Activated CD4-positive, CD25-positive, alpha-beta regulatory T cell (primary cell): ENCODE data around the gene TMIE.

Experiments
- DNase-seq, 4 experiments: peaks; one replicate each; lab custom pipeline; 2025; lab: John Stamatoyannopoulos, UW

The TMIE gene

DNA sequence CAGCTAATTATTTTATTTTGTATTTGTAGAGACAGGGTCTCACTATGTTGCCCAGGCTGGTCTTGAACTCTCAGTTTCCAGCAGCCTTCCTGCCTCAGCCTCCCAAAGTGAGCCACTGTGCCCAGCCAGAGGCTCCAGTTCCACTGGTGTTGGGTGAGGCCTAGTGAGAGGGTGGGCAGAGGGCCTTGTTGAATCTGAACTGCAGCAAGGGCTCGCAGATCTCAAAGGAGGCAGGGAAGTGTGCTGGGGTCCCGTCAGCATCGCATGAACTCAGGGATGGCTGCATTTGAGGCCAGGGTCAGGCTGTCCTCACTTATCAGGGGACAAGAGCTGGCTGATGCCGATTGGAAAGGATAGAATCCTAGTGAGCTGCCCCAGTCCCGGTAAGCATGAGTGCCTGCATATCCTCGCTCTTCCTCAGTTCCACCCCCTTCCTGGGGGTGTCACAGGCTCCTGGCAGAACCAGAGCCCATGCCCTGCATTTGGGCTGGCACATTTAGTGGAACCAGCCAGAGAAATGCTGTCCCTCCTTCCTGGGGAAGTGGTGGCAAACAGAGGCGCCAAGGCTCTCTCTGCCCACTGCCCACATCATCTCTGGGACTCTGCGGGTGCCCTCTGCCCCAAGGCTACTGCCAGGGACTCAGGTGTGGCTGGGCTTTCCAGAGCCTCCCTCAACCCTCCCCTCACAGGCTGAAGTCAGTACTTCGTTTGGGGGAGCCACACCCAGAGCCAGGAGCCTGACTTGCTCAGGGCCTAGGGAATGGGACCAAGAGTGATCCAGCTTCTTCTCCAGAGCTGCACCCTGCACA lies 31.8 kb upstream of the TMIE start:
- DNase-seq = no peak

DNA sequence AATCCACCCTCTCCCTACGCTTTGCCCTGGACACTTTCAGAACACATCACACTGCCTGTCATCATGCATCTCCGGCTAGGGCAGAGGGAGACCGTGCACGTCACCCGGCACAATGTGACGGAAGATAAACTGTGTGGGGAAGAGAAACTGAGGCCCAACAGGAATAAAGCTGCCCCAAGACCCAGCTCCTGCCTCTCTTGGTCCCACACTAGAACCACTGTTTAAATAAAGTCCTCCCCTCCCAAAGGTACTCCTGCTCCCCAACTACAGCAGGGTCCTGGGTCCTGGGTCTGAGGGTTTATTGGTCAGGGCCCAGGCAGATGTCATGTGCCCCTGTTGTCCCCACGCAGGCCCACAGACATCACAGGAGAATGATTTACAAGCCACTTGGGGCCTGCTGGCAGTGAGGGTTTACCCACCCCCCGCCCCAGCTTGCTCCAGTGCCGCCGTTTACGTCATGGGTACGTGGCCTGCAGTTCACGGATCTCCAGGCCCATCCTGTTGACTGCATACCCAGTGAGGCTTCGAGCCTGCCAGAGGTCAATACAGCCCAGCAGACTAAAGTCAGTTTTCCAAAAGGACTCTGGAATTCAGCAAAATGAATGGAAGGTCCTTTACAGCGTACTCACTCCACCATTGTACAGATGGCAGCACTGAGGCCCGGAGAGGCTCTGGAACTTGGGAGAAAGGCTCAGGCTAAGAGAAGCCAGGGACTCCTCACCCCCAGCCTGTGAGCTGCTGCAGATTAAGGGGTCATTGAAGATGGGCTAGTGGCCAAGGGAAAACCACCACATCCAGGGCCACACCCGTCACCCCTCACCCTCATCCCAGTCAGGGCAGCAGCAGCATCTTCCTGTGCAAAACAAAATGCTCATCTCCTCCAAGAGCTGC lies 30.9 kb upstream of the TMIE start:
- DNase-seq = no peak

DNA sequence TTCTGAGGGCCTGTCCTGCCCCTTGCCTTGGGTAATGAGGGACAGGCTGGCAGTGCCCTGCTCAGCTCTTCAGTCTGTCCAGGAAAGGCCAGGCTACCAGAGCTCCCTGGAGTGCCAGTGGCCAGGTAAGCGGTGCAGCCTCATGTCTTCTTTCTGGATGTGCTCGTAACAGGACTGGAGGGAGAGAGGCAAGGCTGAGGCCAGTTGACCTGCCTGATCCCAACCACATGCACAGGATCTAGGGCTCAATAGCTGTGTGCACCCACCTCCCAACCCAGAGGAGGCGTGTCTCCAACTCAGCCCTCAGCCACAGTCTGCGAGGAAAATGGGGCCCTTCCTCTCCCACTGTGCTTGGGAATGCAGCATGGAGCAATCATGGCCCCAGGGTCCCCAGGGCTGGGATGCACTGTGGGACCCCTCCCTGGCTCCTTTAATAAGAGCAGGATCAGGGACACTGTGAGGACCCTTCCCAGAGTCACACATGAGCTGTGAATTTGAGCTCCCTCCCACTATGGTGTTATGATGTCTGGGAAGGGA lies 30.2 kb upstream of the TMIE start:
- DNase-seq = no peak

DNA sequence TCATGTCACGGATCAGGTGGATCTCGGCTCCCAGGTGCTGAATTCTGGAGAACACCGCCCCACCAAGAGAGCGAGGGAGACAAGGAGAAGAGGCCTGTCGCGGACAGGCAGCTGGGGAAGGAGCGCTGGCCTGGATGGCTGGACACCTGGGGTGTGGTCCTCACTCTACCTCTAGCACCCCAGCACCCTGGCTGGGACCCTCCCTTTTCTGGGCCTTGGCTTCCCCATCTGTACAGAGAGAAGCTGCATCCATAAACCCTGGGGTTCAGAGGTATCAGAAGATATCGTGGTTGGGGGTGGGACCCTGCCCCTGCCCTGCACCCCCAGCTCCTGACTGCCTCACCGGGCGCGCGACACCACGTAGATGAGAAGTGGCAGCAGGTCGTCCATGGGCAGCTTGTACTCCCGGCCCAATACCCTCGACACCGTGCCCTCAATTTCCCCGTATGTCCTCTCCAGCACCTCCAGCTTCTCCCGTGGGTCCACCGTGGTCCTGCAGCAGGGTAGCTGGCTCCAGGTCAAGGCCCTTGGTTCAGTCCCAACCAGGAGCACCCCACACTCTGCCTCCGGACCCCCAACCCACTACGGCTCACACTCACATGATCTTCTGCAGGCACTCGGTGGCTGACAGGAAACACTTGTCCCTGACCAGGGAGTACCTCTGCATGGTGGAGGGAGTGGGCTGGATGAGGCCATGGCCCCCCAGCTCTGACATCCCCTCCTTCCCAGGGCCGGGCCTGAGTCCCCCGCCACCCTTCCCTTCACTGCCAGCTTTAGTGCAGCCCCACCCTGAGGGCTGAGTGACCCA lies 29.4 kb upstream of the TMIE start:
- DNase-seq = no peak

DNA sequence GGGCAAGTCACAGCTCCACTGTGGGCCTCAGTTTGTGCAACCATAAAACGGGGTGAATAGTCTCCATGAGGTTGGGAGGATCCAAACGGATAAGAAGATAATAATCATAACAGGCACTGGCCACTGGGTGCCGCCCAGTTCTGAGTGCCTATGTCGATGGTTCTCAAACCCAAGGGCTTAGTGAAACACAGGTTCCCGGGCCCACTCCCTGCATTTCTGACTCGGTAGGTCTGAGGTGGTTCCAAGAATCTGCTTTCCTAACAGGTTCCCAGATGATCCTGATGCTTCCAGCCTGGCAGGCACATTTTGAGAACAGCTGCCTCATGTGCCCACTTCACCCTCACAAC lies 28.9 kb upstream of the TMIE start:
- DNase-seq = no peak

DNA sequence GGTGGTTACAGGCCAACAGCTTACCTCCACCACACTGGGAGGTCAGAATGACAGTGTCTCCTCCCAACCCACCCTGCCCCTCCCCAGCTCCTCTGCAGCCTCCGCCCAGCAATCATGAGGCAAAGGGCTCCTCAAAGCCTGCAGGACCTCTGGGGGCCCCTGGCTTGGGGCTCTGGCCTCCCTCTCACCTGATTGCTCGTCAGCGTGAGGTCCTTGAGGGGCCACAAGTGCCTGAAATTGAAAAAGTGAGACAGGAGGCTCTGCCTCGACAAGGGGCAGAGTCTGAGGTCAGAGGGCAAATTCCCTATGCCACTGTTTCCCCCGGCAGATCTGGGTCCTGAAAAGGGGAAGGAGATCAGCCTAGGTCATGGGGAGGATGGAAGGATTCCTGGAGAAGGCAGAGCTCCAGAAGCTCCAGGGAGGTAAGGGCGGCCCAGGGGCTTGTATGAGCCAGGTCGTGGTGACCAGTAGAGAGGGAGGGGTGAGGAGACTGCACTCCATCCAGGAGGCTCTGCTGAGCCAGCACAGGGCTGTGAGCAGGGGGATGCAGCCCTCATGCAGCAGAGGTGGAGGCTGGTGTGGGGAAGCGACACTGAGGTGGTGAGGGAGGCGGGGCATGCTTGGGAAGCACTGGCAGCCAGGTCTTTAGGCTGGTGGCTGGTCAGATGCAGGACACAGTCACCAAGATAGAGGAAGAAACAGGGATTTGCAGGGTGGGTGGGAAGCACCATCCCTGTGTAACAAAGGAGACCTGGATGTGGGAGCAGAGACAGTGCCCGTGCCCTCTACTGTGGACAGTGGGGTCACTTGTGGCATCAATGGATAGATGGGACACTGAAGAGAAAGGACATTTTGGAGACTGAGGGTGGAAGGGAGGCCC lies 27.8 kb upstream of the TMIE start:
- no peak for DNase-seq

DNA sequence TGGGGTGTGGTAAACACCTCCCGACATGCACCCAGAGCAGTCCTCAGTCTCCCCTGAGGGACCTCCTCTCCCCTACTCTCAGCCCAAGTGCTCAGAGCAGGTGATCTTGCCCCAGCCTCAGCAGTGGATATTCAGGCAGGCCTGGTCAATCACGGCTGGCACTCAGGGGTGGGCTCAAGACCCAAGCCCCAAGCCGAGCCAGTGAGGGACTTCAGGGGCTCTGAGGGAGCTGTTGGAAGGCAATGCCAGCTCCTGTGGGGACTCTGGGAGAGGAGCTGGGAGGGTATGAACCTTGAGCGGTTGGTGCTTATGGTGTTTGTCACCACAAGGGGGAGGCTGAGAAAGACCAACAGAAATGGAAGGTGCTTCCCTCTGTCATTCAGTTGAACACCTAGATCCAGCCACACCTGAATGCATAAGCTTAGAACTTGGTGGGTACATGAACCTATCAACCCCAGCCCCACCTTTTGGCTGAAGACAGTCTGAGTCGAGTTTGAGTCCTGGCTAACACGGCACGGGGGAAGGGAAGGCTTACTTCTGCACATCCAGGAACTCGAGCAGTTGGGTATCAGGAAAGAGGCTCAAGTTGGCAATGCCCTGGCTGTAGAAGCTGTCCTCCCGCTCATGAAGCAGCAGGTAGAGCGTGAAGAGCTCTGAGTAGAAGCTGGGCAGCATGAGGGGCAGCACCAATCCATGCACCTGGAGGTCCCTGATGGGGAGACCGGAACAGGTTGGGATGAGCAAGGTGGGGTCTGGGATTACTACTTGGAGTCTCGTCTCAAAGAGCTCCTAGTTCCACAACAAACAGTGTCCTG lies 27.0 kb upstream of the TMIE start:
- DNase-seq = no peak

DNA sequence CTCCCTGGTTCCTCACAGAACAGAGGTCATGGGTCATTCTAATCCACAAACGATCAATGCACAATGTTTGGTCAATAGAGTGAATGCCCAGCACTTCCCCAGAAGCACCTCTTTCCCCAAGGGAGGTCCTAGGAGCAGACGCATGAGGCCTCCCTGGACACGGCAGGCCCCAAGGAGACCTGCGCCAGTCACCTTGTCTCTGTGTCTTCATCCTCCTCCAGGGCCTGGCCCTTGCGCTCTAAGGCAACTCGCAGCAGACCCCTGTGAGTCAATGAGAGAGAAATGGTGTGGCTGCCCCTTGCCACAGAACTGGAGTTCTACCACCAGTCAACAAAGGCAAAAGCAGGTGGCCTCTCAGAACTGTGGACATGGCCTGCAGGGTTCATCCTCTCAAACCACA lies 25.8 kb upstream of the TMIE start:
- DNase-seq = no peak

DNA sequence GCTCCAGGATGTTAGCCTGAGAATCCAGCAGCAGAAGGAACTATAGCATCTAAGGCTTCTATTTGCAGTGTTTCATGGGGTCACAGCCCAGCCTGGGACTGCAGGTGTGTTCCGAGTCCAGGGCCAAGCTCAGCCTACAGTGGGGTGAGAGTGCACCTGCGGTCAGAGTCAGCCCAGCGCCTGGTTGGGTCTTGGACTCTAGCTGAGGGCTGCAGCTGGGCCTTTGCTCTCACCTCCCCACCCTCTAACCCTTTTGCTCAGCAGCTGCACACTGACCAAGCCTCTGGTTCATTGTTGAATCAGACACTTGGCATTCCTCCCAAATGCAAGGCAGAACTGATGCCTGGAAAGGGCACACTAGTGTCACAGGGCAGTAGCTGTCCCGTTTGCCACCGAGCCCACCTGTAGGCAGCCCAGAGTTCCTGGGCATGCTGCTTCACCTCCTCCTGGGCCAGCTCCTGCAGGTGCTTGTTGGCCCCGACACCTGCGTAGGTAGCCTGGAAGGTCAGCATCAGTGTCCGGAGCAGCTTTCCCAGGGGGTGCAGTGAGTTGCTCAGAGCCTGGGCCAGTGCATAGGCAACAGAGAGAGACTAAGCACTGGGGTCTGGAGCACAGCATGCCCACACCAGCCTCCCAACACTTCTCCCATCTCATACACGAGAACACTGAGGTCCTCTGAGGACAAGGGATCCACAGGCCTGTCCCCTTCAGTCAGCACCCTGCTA lies 25.2 kb upstream of the TMIE start:
- no peak for DNase-seq

DNA sequence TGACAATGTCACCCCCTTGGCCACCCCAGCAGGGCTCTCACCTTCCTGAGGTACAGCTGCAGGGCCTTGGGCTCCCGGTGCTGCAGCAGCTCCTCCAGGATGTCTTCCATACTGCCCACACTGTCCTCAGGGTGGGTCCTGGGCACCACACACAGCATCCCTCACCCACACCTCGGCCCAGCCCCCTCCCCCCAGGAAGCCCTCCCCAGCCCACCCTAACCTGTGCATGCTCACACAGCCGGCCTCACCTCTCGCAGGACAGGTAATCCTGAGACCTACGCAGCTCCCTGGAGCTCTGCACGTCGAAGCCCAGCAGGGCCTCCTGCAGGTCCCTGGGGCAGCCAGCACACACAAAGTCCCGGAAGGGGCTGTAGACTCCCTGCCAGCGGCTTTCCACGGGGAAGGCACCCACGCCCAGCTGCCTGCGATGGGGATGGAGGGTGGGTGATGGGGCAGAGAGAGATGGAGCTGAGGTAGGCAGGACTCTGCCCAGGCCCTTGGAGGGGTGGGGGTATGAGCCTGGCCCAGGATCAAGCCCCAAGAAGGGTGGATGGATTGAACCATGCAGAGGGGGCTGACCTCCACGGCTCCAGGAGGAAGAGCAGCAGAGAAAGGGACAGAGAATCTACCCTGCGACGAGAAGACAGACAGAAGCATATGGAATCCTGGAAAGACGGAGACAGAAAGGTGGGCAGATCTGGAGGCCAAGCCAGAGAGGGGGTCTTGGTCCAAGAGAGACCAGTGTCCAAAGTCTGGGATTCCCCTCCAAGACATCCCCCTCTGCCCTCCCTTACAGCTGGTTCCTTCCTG lies 24.4 kb upstream of the TMIE start:
- no peak for DNase-seq

DNA sequence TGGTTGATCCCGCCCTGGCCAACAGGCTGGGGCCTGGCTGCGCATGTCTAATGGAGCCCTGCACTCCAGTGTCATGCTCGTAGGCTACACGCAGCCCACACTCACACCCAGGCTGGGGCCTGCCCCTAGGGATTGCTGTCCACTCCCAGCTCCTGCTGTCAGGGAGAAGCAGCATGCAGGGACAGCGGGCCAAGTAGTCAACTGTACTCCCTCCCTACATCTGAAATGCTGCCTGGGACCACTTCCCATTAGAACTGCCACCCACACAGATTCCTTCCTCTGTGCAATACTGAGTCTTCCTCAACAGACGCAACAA lies 23.8 kb upstream of the TMIE start:
- DNase-seq = no peak

DNA sequence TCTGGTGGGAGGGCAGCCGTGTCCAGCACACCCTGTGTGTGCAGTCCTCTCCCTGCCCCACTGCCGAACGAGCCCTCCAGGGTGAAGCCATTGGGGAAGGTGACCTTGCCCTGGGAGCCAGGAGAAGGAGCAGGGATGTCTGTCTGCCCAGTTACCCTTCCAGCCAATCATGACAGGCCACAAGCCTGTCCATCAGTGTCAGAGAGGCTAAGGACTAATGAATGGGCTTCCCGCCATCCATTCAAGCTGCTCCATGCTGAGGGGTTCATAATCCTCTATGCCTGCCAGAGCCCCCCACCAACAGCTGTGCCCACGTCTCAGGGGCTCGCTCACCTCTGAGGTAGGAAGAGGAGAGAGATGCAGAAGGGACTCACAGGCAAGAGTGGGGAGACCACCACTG lies 22.9 kb upstream of the TMIE start:
- no peak for DNase-seq

DNA sequence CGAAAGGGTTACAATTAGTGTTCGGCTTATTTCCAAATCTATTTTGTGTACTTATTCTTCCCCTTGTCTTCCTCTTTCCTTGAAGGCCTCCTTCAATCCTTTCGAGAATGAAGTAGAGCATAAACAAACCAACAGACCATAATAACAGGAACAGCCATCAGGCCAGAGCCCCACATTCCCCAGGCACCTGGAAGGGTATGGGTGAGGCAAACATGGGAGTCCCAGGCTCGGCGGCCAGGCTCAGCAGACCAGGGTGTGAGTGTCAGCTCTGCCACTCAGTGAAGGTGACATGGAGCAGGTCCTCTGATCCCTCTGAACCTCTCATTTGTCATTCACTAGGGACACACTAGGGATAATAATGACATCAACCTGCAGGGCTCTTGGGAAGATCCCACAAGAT lies 21.5 kb upstream of the TMIE start:
- DNase-seq = no peak

DNA sequence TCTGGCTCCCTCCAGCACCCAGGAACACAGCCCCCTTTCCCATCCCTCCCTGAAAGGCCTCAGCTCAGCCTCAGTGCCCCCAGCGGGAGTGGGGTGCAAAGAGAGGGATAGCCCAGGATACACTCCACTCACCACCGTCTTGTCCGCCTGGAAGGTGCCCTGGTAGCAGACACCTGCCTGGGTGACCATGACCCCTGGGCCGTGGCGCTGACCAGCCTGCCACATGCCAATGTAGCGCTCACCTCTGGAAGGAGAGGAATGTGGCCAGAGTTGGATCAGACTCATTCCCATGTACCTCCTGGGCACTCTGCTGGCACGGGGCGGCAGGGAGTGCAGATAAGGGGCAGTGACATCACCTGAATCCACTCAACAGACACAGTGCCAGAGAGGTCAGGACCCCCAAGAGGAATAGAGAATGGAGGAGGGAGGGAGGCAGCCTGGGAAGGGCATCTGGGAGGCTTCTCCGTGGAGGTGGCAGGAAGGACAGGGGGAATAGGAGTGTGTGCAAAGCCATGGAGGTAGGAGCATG lies 20.8 kb upstream of the TMIE start:
- DNase-seq = no peak

DNA sequence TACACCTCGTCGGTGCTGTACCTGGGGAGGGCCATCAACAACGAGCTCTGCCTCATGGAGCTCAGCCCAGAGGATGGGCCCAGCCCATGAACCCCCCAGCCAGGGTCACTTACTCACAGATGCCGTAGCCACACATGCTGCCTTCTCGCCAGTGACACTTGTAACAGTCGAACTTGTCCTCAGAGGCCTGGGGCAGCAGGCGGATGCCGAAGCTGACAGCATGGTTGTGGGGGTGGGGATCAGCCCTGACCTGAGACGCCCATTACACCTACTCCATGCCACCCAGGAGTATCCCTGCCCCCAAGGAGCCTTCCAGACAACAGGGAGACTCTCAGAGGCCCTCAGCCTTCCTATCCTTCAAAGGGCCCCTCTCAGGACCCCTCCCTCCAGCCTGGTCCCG lies 19.8 kb upstream of the TMIE start:
- no peak for DNase-seq

DNA sequence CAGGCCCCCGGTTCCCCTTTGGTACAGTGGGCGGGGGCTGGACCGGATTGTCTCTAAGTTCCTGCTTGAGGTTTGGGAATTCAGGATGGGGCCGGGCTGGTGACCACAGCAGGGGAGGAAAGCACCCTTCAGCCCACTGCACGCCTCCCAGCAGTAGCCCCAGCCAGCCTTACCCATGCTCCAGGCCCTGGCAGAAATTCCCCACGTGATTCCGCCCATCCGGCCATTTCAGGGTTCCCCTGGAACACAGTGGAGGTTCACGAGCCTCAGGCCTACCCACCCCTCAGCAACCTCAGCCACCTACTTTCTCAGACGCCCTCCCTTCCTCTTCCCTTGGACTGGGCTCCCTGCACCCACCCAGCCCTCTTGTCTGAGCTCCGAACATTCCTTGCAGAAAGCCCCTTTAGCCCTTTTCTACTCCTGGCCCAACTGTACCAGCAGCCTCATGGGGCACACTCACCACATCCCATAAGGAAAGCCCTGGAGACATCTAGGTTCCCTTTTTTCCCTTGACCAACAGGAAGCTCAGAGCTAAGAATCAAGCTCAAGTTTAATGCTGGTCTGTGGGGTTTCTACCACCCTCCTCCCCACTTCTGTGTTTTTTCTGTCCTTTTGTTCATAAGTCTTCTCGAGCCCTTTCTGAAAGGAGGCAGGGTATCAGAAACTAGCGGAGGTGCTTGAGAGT lies 19.2 kb upstream of the TMIE start:
- no peak for DNase-seq

DNA sequence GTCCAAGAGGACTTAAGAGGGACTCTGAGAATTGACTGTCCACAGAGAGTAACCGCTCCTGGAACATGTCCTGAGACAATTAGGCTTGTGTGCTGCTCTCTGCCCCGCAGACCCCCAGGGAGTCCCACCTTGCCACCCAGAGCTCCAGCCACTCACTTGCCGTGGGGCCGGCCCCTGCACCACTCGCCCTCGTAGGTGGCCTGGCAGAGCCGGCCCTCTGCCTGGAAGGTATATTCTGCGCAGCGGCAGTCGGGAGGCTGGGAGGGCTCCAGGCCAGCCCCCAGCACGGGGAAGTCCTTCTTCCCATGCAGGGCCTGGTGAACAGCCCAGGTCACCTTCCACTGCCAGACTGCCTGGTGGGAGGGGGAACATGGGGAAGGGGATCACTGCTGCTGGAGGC lies 18.2 kb upstream of the TMIE start:
- DNase-seq = no peak

DNA sequence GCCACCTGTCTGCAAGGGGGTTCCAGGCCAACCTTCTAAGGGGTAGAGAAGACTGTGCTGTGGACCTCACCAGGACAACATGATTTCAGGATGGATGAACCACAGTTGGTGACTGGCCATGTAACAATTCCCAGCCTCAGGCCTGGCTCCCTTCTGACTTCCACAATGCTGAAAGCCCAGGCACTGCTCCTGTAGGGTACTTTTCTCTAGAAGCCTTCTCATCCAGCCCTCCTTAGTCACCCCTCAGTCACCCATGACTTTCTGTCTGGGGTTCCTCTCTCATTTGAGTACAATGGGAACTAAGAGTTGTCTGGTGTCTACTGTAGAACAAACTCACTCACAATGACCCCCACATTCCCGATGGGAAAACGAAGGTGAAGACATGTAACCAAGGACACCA lies 16.3 kb upstream of the TMIE start:
- no peak for DNase-seq
